Sigmoid colon (tissue), 3 donors: ENCODE results near the gene DPP6.

ENCODE experiments used
- POLR2A ChIP-seq, 2 donors: fragments of 450-650 bp; IDR thresholded peaks; one replicate each; pipeline ENCODE4 v1.6.1; 2016; ENCODE audit warnings: antibody characterized with exemption in 2 of 2, mild to moderate bottlenecking in 2 of 2, moderate library complexity in 2 of 2
- TF ChIP-seq, protein P1 (sequence below), 4 experiments: fragments of 450-650 bp in 3 of 4; fragments of 200-600 bp in 1 of 4; IDR thresholded peaks; one replicate each; pipeline ENCODE4 v1.5.1; 2016 to 2019; ENCODE audit warnings: antibody characterized with exemption in 4 of 4, mild to moderate bottlenecking in 3 of 4, moderate library complexity in 2 of 4

DNA sequence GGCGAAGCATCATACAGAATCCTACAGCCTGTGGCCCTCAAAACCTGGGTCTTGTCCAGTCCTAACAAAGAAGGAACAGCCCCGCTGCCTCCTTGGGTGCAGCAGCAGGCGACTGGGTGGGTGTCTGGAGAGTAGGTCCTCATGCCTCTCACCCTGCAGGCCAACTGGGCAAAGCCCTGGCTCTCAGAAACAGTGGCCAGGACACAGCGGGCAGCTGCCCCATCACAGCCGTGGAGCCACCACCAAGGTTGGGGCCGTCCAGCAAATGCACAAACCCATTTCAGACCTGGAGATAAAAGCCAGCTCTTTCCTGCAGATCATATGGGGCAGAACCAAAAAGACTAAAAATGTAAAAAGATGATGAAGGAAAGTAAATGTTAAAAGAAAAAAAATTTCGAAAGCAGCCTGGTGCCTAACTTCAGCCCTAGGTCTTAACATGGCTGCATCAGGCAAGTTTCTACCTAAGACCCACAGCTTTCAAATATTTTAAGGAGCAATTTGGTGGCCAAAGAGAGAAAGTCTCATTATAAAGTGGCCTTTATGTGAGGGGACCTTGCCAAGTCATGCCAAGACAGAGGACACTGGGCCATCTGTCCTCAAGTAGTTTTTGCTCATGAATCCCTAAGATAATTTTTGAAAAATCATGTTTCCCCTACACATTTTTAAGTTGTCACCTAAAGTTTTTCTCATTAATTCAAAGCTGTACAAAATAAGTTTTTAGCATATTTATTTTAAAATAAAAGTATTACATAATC, 808.6 kb downstream of the DPP6 start:
- no peak for TF ChIP-seq POLR2A (IDR thresholded peaks at IDR 0.05)
- TF ChIP-seq, protein P1, sequence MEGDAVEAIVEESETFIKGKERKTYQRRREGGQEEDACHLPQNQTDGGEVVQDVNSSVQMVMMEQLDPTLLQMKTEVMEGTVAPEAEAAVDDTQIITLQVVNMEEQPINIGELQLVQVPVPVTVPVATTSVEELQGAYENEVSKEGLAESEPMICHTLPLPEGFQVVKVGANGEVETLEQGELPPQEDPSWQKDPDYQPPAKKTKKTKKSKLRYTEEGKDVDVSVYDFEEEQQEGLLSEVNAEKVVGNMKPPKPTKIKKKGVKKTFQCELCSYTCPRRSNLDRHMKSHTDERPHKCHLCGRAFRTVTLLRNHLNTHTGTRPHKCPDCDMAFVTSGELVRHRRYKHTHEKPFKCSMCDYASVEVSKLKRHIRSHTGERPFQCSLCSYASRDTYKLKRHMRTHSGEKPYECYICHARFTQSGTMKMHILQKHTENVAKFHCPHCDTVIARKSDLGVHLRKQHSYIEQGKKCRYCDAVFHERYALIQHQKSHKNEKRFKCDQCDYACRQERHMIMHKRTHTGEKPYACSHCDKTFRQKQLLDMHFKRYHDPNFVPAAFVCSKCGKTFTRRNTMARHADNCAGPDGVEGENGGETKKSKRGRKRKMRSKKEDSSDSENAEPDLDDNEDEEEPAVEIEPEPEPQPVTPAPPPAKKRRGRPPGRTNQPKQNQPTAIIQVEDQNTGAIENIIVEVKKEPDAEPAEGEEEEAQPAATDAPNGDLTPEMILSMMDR (IDR thresholded peaks at IDR 0.05), result no peak
